Cardiac fibroblast (primary cell): ENCODE data around the gene RTP2.

ENCODE experiments used
- DNase-seq, 2 donors: peaks; one replicate each; pipeline versions ENCODE4 v3.0.0 to v3.0.0-alpha.2; 2010; ENCODE audit warnings: low read depth in 2 of 2
- H3K4me3 ChIP-seq, 2 donors: replicated peaks in 1 of 2; 1 replicate in 1 of 2; 2 replicates in 1 of 2; pipeline ENCODE4 v1.5.1; 2011; ENCODE audit warnings: low read depth in 2 of 2, low read length in 2 of 2, mild to moderate bottlenecking in 2 of 2, moderate library complexity in 1 of 2
- TF ChIP-seq, protein P1 (sequence below): IDR thresholded peaks from one replicate; pipeline ENCODE4 v1.5.1; 2011; ENCODE audit warnings: low read depth, mild to moderate bottlenecking, low read length, inconsistent platforms

RTP2 gene

DNA sequence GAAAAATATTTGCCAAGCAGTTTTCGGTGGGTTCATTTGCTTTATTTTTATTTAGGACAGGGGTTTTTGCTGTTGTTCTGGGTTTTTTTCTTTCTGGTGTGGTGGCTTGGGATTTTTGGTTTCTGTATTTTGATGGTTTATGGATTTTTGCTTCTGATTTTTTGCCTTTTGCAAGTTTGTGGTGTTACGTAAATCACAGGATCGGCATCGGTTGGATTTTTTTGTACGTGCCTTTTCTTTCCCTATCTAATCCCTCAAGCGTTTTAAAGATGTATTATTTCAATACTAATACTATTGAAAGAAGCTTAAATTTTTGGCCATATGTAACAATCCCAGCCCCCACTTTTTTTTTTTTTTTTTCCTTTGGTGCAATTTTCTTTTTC lies 43.7 kb upstream of the RTP2 start:
- H3K4me3 ChIP-seq = peak overlapping the region; percentile 40 to 50
- peak; percentile 37 to 49 for DNase-seq
- TF ChIP-seq, protein P1, sequence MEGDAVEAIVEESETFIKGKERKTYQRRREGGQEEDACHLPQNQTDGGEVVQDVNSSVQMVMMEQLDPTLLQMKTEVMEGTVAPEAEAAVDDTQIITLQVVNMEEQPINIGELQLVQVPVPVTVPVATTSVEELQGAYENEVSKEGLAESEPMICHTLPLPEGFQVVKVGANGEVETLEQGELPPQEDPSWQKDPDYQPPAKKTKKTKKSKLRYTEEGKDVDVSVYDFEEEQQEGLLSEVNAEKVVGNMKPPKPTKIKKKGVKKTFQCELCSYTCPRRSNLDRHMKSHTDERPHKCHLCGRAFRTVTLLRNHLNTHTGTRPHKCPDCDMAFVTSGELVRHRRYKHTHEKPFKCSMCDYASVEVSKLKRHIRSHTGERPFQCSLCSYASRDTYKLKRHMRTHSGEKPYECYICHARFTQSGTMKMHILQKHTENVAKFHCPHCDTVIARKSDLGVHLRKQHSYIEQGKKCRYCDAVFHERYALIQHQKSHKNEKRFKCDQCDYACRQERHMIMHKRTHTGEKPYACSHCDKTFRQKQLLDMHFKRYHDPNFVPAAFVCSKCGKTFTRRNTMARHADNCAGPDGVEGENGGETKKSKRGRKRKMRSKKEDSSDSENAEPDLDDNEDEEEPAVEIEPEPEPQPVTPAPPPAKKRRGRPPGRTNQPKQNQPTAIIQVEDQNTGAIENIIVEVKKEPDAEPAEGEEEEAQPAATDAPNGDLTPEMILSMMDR = no peak

DNA sequence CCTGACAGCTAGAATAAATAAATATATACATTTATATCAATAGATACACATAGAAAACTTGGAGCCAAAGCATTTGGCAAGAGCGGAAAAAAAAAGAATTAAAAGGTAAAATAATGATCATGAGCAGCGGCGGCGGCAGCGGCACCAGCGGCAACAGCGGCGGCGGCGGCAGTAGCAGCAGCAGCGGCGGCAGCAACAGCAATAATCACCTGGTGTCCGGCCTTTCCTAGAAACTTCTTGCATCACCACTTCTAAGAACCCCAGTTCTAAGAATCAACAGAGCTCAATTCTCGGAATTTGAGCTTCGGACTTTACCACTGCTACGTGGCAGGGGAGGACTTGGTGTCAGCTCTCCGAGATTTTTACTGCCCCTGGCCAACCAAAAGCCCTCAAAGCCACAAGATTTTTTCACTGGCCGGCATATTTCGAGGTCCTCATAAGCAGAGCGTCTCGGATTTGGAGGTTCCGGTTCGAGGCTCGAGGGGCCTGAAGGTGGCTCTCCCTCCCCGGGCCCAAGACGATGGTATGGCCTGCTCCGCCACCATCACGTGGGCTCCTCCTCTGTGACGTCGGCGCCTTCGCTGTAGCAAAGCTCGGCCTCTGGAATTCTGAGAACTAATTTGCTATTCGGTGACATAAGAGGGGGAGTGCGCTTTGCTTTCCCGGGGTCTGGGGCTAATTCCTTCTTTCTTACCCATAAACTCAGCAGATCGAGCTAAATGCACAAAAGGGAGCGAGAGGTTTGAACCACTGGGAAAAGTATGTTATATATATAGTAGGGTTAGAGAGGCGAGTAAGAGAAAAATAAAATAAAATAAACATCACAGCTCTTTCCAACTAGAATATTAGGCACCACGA lies 43.1 kb upstream of the RTP2 start, which contains the start of gene BCL6:
Gene BCL6, minus strand, starts transcription at position 268 of the 858 bp plus-strand sequence. CDS start 11,775 bp downstream, outside the sequence.
- TF ChIP-seq, protein P1 = no peak
- peak within 1 kb of the TSS; percentile 91 to 92 for H3K4me3 ChIP-seq
- peak; percentile 99 for DNase-seq

DNA sequence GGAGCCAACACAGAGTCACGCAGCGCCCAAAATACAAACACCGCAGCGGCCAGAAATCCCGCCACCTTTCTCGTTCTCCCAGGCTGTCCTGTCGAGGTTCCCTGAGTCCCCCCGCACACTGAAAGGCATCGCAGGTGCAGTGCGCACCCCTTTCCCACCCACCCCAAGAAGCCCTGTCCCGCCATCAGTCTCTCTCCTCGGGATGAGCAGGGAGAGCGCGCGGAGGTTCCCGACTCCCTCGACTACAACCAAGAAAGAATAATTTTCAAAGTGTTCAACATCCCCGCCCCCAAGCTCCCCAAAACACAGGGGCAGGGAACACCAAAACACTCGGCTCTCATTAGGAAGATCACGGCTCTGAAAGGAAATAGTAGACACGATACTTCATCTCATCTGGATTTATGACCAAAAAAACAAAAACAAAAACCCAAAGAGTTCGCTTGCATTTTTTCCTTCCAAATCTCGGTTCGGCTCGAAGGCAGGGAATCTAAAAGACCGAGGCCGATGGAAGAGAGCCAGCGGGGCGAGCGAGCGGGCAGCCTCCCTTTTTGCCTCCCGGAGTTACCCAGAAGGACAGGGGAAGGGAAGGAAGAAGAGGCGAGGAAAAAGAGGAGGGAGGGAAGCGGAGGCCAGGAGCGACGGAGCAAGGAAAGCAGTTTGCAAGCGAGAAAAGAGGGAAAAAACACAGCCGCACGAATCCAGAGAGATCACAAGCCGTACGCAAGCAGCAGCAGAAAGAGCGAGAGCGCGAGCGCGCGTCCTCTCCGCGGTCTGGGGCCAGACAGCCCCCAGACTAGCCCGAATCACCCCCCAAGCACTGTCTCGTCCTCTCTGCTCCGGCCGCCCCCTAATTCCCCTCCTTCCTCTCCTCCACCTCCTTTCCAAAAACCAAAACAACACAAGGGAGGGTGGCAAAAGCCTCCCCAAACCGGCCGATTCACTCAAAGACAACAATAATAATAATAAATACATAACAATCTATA lies 42.1 kb upstream of the RTP2 start:
- DNase-seq = peak; percentile 60 to 70
- TF ChIP-seq, protein P1 = no peak
- H3K4me3 ChIP-seq = peak overlapping the region; percentile 91 to 92

DNA sequence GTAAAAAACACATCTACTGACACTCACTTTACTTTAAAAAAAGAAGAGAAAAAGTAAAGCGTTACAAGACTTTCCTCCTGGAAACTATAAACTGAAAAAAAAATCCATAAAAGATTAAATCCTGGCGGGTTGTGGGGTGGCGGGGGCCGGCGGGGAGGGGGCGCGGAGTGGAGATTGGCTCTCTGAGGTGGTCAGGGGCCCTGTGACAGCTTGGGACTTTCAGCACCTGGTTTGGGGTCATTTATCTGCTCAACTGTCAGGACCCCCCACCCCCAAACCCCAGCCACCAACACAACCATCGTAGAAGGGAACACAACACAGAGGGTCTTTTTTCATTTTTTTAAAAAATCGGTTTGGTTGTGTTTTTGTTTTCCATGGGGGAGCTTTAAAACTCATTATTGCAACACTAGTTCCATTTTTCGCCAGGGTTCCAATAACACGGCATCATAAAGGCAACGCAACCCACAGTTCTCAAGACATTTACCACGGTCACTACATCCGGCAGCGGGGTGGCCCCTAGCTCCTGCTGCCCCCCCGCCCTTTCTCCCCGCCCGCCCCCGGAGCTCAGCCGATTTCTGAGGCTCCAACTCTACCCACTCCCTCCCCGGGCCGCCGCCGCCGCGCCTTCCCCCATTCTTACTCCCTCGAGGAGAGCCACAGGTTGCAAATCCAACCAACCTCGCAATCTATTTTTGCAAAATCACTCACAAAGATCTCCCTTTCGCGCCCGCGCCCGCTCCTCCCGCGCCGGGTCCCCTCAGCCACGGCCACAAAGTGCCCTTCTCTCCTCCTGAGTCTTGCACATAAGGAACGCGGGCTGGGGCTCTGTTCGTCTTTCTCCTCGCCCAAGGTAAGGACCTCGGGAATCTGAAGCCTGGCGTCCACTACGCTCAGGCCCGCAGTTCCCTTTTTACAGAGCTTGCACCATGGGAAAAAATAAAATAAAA lies 41.1 kb upstream of the RTP2 start:
- TF ChIP-seq, protein P1 = no peak
- H3K4me3 ChIP-seq = peak overlapping the region; percentile 91 to 92
- peak; percentile 74 to 85 for DNase-seq

DNA sequence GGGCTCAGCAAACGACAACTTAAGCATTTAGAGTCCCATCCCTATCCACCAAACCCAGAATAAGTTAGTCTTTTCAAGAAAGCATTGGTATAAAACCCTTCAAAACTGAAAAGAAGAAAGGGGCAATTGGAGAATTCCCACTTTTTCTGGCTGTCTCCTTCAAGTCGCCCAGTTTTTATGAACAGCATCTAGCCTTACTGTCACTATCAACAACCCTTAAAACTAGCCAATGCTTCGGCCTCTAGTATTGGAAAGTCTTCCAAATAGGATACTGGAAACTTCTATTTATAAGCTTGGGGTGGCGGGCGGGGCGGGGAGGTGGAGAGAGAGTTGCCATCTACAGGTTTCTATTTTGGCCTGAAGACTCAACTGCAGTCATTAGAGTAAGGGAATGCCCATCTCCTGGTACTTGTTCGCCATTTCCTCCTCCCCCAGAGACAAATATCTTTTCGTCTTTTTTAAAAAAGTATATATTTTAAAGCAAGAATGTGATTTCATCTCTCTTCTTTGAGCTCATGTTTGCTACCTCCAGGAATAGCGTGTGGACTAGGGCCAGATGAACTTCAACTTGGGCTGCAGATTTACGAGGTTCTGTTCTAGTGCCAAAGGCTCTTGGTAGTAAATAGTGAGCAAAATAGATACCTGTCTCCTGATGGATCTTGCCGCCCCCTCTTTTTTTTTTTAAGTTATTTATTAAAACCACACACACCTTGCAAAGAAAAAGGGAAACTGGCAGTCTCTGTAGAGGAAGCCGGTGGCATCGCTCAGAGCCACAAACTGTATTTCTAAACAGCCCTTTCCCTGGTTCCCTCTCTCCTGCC lies 40.2 kb upstream of the RTP2 start:
- H3K4me3 ChIP-seq = peak overlapping the region; percentile 91 to 92
- TF ChIP-seq, protein P1 = no peak
- peak; percentile 49 to 52 for DNase-seq
